GM23338 (cell line): ENCODE measurements around the gene HBB. TPM values are rescaled to one million over a fixed set of nuclear protein-coding genes. Genes with fewer than 3 reads are reported as not detected.

ENCODE experiments used
- ATAC-seq: fragments of 200-7000 bp; cut with Tn5 transposase; 3 replicates; pipeline ENCODE4 v1.9.1; 2020
- DNase-seq: peaks from one replicate; pipeline ENCODE4 v3.0.0-alpha.2; 2015; ENCODE audit warnings: low spot score
- H2AFZ ChIP-seq: fragments of 200-600 bp; sonication (generic); 2 replicates; pipeline ENCODE4 v1.8.0; 2016; ENCODE audit warnings: antibody characterized with exemption, mild to moderate bottlenecking, moderate library complexity
- H3F3A ChIP-seq: fragments of 200-600 bp; sonication (generic); replicated peaks from 2 replicates; pipeline ENCODE4 v1.8.0; 2017; ENCODE audit warnings: antibody characterized with exemption, mixed run types, low read depth
- H3K27ac ChIP-seq: fragments of 200-600 bp; sonication (generic); 2 replicates; pipeline ENCODE4 v1.6.1; 2016; ENCODE audit warnings: low read depth
- H3K27me3 ChIP-seq: fragments of 200-600 bp; sonication (generic); 2 replicates; pipeline ENCODE4 v1.8.0; 2016; ENCODE audit warnings: mild to moderate bottlenecking, mixed run types, moderate library complexity; ENCODE audit not compliant: insufficient read depth
- H3K36me3 ChIP-seq: fragments of 200-600 bp; sonication (generic); 2 replicates; pipeline ENCODE4 v1.8.0; 2016; ENCODE audit warnings: mild to moderate bottlenecking; ENCODE audit not compliant: insufficient read depth
- H3K4me1 ChIP-seq: fragments of 200-600 bp; sonication (generic); 2 replicates; pipeline ENCODE4 v1.8.0; 2016; ENCODE audit warnings: mild to moderate bottlenecking, moderate library complexity; ENCODE audit not compliant: insufficient read depth
- H3K4me2 ChIP-seq: fragments of 200-600 bp; sonication (generic); 2 replicates; pipeline ENCODE4 v1.7.1; 2017; ENCODE audit warnings: mixed run types
- H3K4me3 ChIP-seq: fragments of 200-600 bp; sonication (generic); 2 replicates; pipeline ENCODE4 v1.6.1; 2016; ENCODE audit warnings: mixed run types
- H3K79me2 ChIP-seq: fragments of 200-600 bp; sonication (generic); replicated peaks from 2 replicates; pipeline ENCODE4 v1.8.0; 2017; ENCODE audit warnings: mild to moderate bottlenecking; ENCODE audit not compliant: insufficient read depth
- H3K9me2 ChIP-seq: fragments of 200-600 bp; sonication (generic); 2 replicates; pipeline ENCODE4 v1.8.0; 2017; ENCODE audit not compliant: insufficient read depth
- H4K20me1 ChIP-seq: fragments of 200-600 bp; sonication (generic); replicated peaks from 2 replicates; pipeline ENCODE4 v1.8.0; 2017; ENCODE audit warnings: mild to moderate bottlenecking; ENCODE audit not compliant: insufficient read depth
- H3K27ac Mint-ChIP-seq: 2 replicates; pipeline ENCODE4 v1.8.0; 2020; ENCODE audit warnings: inconsistent platforms, mild to moderate bottlenecking, moderate library complexity, mixed read lengths
- H3K27me3 Mint-ChIP-seq: 3 replicates; pipeline ENCODE4 v1.8.0; 2022; ENCODE audit warnings: low read depth, mild to moderate bottlenecking, moderate library complexity, mixed read lengths, inconsistent platforms; ENCODE audit not compliant: insufficient read depth, poor library complexity
- H3K36me3 Mint-ChIP-seq: 3 replicates; pipeline ENCODE4 v1.8.0; 2021; ENCODE audit warnings: low read depth, mild to moderate bottlenecking, inconsistent platforms, moderate library complexity, mixed read lengths
- H3K4me1 Mint-ChIP-seq: 3 replicates; pipeline ENCODE4 v1.8.0; 2020; ENCODE audit warnings: mild to moderate bottlenecking, inconsistent platforms, mixed read lengths
- H3K4me3 Mint-ChIP-seq: 3 replicates; pipeline ENCODE4 v1.8.0; 2021; ENCODE audit warnings: moderate library complexity, mild to moderate bottlenecking, inconsistent platforms, mixed read lengths
- H3K9me3 Mint-ChIP-seq: 3 replicates; pipeline ENCODE4 v1.8.0; 2020; ENCODE audit warnings: moderate library complexity, mild to moderate bottlenecking, inconsistent platforms, mixed read lengths
- CREB1 ChIP-seq: fragments of 250-450 bp; sonication (Bioruptor Pico); IDR thresholded peaks from 2 replicates; pipeline ENCODE4 v1.5.0; 2020; ENCODE audit warnings: low read depth, mild to moderate bottlenecking, moderate library complexity
- EZH2 ChIP-seq: fragments of 200-600 bp; sonication (generic); IDR thresholded peaks from one replicate; pipeline ENCODE4 v1.8.0; 2017; ENCODE audit warnings: antibody characterized with exemption, mild to moderate bottlenecking, low read depth; ENCODE audit not compliant: unreplicated experiment
- EZH2phosphoT487 ChIP-seq: fragments of 200-600 bp; sonication (generic); IDR thresholded peaks from one replicate; pipeline ENCODE4 v1.8.1; 2018; ENCODE audit warnings: antibody characterized with exemption; ENCODE audit not compliant: unreplicated experiment
- JUNB ChIP-seq: IDR thresholded peaks from one replicate; pipeline ENCODE4 v1.6.1; 2016; ENCODE audit warnings: antibody characterized with exemption; ENCODE audit not compliant: unreplicated experiment
- NANOG ChIP-seq: IDR thresholded peaks from 2 replicates; pipeline ENCODE4 v1.6.1; 2016; ENCODE audit warnings: antibody characterized with exemption, borderline replicate concordance
- POLR2AphosphoS5 ChIP-seq: IDR thresholded peaks from 2 replicates; pipeline ENCODE4 v1.6.1; 2016; ENCODE audit warnings: antibody characterized with exemption, low read depth
- STAT1 ChIP-seq: IDR thresholded peaks from one replicate; pipeline ENCODE4 v1.6.1; 2016; ENCODE audit warnings: antibody characterized with exemption; ENCODE audit not compliant: unreplicated experiment
- ZNF114 ChIP-seq: fragments of 250-450 bp; sonication (Bioruptor Pico); IDR thresholded peaks from 2 replicates; pipeline ENCODE4 v1.5.0; 2020; ENCODE audit warnings: mild to moderate bottlenecking, moderate library complexity
- ZNF331 ChIP-seq: fragments of 250-450 bp; sonication (Bioruptor Pico); IDR thresholded peaks from 2 replicates; pipeline ENCODE4 v1.5.0; 2020; ENCODE audit warnings: low read depth, mild to moderate bottlenecking, moderate library complexity
- polyA plus RNA-seq: library from polyadenylated mRNA; unstranded; fragments of >200 nt; fragmentation: Nextera tagmentation; extraction: Ambion mirVana; gene quantifications from 2 replicates; pipeline ENCODE4 v1.2.1, GENCODE V29; 2016
- total RNA-seq: library from RNA; depleted of rRNA; stranded (reverse); fragments of >200 nt; shearing (Covaris generic); gene quantifications from 2 replicates; pipeline ENCODE4 v1.2.3, GENCODE V29; 2014
- TF ChIP-seq, protein P1 (sequence below): IDR thresholded peaks from one replicate; pipeline ENCODE4 v1.6.1; 2018; ENCODE audit warnings: antibody characterized with exemption; ENCODE audit not compliant: unreplicated experiment
- TF ChIP-seq, protein P2 (sequence below), 2 experiments: fragments of 200-600 bp in 1 of 2; sonication (generic) in 1 of 2; conservative IDR thresholded peaks; 2 replicates each; pipeline versions ENCODE4 v1.5.1 to v1.6.1; 2016 to 2017; ENCODE audit warnings: antibody characterized with exemption in 2 of 2, low read depth in 2 of 2, mild to moderate bottlenecking in 2 of 2, moderate library complexity in 1 of 2
- TF ChIP-seq, protein P3 (sequence below): fragments of 250-450 bp; sonication (Bioruptor Pico); IDR thresholded peaks from 2 replicates; pipeline ENCODE4 v1.5.0; 2020; ENCODE audit warnings: mild to moderate bottlenecking, moderate library complexity
- TF ChIP-seq, protein P4 (sequence below): IDR thresholded peaks from 2 replicates; pipeline ENCODE4 v1.6.1; 2016; ENCODE audit warnings: antibody characterized with exemption

HBB gene
- total and polyA plus RNA-seq, 2 experiments from 2014 or later: not detected

DNA sequence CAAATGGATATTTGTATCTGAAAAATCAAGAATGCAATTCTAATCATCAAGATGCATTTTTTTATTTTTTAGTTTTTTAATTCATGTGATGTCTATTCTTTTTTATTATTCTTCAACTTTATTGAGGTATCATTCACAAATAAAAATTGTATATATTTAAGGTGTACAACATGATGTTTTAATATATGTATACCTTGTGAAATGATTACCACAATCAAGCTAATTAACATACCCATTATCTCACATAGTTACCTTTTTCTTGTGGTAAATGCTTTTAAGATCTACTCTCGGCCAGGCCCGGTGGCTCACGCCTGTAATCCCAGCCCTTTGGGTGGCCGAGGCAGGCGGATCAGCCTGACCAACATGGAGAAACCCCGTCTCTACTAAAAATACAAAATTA, 3.7 kb downstream of the HBB start:
- no peak overlapping the region for H2AFZ ChIP-seq
- no peaks in the 10 kb centered on the region for H3K79me2 ChIP-seq
- no peaks in the 10 kb centered on the region for H3K4me1 ChIP-seq
- ATAC-seq (no peak), DNase-seq (no peak)
- H3K27ac Mint-ChIP-seq: no peak overlapping the region
- no peak for TF ChIP-seq ZNF331 (CRISPR knock-in tag)
- TF ChIP-seq, protein P1, sequence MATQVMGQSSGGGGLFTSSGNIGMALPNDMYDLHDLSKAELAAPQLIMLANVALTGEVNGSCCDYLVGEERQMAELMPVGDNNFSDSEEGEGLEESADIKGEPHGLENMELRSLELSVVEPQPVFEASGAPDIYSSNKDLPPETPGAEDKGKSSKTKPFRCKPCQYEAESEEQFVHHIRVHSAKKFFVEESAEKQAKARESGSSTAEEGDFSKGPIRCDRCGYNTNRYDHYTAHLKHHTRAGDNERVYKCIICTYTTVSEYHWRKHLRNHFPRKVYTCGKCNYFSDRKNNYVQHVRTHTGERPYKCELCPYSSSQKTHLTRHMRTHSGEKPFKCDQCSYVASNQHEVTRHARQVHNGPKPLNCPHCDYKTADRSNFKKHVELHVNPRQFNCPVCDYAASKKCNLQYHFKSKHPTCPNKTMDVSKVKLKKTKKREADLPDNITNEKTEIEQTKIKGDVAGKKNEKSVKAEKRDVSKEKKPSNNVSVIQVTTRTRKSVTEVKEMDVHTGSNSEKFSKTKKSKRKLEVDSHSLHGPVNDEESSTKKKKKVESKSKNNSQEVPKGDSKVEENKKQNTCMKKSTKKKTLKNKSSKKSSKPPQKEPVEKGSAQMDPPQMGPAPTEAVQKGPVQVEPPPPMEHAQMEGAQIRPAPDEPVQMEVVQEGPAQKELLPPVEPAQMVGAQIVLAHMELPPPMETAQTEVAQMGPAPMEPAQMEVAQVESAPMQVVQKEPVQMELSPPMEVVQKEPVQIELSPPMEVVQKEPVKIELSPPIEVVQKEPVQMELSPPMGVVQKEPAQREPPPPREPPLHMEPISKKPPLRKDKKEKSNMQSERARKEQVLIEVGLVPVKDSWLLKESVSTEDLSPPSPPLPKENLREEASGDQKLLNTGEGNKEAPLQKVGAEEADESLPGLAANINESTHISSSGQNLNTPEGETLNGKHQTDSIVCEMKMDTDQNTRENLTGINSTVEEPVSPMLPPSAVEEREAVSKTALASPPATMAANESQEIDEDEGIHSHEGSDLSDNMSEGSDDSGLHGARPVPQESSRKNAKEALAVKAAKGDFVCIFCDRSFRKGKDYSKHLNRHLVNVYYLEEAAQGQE: no peak
- TF ChIP-seq EZH2: no peak
- TF ChIP-seq, protein P2, sequence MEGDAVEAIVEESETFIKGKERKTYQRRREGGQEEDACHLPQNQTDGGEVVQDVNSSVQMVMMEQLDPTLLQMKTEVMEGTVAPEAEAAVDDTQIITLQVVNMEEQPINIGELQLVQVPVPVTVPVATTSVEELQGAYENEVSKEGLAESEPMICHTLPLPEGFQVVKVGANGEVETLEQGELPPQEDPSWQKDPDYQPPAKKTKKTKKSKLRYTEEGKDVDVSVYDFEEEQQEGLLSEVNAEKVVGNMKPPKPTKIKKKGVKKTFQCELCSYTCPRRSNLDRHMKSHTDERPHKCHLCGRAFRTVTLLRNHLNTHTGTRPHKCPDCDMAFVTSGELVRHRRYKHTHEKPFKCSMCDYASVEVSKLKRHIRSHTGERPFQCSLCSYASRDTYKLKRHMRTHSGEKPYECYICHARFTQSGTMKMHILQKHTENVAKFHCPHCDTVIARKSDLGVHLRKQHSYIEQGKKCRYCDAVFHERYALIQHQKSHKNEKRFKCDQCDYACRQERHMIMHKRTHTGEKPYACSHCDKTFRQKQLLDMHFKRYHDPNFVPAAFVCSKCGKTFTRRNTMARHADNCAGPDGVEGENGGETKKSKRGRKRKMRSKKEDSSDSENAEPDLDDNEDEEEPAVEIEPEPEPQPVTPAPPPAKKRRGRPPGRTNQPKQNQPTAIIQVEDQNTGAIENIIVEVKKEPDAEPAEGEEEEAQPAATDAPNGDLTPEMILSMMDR (conservative IDR thresholded peaks at IDR 0.05; ENCODE audit: low read depth in 2 of 2): no peak
- TF ChIP-seq, protein P3, sequence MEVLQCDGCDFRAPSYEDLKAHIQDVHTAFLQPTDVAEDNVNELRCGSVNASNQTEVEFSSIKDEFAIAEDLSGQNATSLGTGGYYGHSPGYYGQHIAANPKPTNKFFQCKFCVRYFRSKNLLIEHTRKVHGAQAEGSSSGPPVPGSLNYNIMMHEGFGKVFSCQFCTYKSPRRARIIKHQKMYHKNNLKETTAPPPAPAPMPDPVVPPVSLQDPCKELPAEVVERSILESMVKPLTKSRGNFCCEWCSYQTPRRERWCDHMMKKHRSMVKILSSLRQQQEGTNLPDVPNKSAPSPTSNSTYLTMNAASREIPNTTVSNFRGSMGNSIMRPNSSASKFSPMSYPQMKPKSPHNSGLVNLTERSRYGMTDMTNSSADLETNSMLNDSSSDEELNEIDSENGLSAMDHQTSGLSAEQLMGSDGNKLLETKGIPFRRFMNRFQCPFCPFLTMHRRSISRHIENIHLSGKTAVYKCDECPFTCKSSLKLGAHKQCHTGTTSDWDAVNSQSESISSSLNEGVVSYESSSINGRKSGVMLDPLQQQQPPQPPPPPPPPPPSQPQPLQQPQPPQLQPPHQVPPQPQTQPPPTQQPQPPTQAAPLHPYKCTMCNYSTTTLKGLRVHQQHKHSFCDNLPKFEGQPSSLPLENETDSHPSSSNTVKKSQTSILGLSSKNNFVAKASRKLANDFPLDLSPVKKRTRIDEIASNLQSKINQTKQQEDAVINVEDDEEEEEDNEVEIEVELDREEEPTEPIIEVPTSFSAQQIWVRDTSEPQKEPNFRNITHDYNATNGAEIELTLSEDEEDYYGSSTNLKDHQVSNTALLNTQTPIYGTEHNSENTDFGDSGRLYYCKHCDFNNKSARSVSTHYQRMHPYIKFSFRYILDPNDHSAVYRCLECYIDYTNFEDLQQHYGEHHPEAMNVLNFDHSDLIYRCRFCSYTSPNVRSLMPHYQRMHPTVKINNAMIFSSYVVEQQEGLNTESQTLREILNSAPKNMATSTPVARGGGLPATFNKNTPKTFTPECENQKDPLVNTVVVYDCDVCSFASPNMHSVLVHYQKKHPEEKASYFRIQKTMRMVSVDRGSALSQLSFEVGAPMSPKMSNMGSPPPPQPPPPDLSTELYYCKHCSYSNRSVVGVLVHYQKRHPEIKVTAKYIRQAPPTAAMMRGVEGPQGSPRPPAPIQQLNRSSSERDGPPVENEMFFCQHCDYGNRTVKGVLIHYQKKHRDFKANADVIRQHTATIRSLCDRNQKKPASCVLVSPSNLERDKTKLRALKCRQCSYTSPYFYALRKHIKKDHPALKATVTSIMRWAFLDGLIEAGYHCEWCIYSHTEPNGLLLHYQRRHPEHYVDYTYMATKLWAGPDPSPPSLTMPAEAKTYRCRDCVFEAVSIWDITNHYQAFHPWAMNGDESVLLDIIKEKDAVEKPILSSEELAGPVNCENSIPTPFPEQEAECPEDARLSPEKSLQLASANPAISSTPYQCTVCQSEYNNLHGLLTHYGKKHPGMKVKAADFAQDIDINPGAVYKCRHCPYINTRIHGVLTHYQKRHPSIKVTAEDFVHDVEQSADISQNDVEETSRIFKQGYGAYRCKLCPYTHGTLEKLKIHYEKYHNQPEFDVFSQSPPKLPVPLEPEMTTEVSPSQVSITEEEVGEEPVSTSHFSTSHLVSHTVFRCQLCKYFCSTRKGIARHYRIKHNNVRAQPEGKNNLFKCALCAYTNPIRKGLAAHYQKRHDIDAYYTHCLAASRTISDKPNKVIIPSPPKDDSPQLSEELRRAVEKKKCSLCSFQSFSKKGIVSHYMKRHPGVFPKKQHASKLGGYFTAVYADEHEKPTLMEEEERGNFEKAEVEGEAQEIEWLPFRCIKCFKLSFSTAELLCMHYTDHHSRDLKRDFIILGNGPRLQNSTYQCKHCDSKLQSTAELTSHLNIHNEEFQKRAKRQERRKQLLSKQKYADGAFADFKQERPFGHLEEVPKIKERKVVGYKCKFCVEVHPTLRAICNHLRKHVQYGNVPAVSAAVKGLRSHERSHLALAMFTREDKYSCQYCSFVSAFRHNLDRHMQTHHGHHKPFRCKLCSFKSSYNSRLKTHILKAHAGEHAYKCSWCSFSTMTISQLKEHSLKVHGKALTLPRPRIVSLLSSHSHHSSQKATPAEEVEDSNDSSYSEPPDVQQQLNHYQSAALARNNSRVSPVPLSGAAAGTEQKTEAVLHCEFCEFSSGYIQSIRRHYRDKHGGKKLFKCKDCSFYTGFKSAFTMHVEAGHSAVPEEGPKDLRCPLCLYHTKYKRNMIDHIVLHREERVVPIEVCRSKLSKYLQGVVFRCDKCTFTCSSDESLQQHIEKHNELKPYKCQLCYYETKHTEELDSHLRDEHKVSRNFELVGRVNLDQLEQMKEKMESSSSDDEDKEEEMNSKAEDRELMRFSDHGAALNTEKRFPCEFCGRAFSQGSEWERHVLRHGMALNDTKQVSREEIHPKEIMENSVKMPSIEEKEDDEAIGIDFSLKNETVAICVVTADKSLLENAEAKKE (CRISPR knock-in tag): no peak
- TF ChIP-seq POLR2AphosphoS5: no peak
- TF ChIP-seq EZH2phosphoT487: no peak
- no peak for TF ChIP-seq STAT1
- no peak for TF ChIP-seq ZNF114
- TF ChIP-seq, protein P4, sequence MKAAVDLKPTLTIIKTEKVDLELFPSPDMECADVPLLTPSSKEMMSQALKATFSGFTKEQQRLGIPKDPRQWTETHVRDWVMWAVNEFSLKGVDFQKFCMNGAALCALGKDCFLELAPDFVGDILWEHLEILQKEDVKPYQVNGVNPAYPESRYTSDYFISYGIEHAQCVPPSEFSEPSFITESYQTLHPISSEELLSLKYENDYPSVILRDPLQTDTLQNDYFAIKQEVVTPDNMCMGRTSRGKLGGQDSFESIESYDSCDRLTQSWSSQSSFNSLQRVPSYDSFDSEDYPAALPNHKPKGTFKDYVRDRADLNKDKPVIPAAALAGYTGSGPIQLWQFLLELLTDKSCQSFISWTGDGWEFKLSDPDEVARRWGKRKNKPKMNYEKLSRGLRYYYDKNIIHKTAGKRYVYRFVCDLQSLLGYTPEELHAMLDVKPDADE: no peak
- TF ChIP-seq JUNB: no peak
- TF ChIP-seq CREB1 (CRISPR knock-in tag): no peak
- TF ChIP-seq NANOG: no peak
- peaks cover 13% of the 10 kb centered on the region; the same call in 2 of the 3 replicates for H3K36me3 Mint-ChIP-seq
- H3K9me3 Mint-ChIP-seq: peaks cover 41% of the 10 kb centered on the region
- no peaks in the 10 kb centered on the region for H3K9me2 ChIP-seq
- H4K20me1 ChIP-seq: no peaks in the 10 kb centered on the region
- no peaks in the 10 kb centered on the region for H3K27me3 Mint-ChIP-seq
- H3K36me3 ChIP-seq: no peaks in the 10 kb centered on the region
- H3K27me3 ChIP-seq: no peaks in the 10 kb centered on the region
- H3F3A ChIP-seq: no peaks in the 10 kb centered on the region
- H3K4me3 Mint-ChIP-seq: no peak overlapping the region
- no peak overlapping the region for H3K27ac ChIP-seq
- H3K4me1 Mint-ChIP-seq: no peaks in the 10 kb centered on the region
- no peak overlapping the region for H3K4me3 ChIP-seq
- H3K4me2 ChIP-seq: no peak overlapping the region
